SJCRH30 (cell line): ENCODE measurements around the gene FSD2. TPM values are rescaled to one million over a fixed set of nuclear protein-coding genes. Genes with fewer than 3 reads are reported as not detected.

ENCODE experiments used
- DNase-seq, 2 experiments: peaks; one replicate each; pipeline ENCODE4 v3.0.0-alpha.2; 2015 to 2020
- H3K27ac ChIP-seq: fragments of 250-450 bp; sonication (Bioruptor Pico); 2 replicates; pipeline ENCODE4 v1.5.1; 2020; ENCODE audit warnings: mild to moderate bottlenecking, moderate library complexity
- H3K27me3 ChIP-seq: fragments of 250-450 bp; sonication (Bioruptor Pico); 2 replicates; pipeline ENCODE4 v1.5.1; 2020; ENCODE audit warnings: mild to moderate bottlenecking, moderate library complexity
- H3K36me3 ChIP-seq: fragments of 250-450 bp; sonication (Bioruptor Pico); 2 replicates; pipeline ENCODE4 v1.5.1; 2020; ENCODE audit warnings: mild to moderate bottlenecking, moderate library complexity
- H3K4me1 ChIP-seq: fragments of 250-450 bp; sonication (Bioruptor Pico); 2 replicates; pipeline ENCODE4 v1.5.1; 2020; ENCODE audit warnings: mild to moderate bottlenecking, moderate library complexity
- H3K4me3 ChIP-seq: fragments of 250-450 bp; sonication (Bioruptor Pico); 2 replicates; pipeline ENCODE4 v1.5.1; 2020; ENCODE audit warnings: mild to moderate bottlenecking, moderate library complexity
- H3K9me3 ChIP-seq: fragments of 250-450 bp; sonication (Bioruptor Pico); replicated peaks from 2 replicates; pipeline ENCODE4 v1.5.1; 2020; ENCODE audit warnings: mild to moderate bottlenecking, moderate library complexity
- total RNA-seq: library from RNA; depleted of rRNA; stranded (reverse); fragments of >200 nt; shearing (Covaris generic); gene quantifications from 2 replicates; pipeline ENCODE4 v1.2.3, GENCODE V29; 2014

The FSD2 gene
- total RNA-seq, 1 experiment from 2014 or later = 0.06 TPM

DNA sequence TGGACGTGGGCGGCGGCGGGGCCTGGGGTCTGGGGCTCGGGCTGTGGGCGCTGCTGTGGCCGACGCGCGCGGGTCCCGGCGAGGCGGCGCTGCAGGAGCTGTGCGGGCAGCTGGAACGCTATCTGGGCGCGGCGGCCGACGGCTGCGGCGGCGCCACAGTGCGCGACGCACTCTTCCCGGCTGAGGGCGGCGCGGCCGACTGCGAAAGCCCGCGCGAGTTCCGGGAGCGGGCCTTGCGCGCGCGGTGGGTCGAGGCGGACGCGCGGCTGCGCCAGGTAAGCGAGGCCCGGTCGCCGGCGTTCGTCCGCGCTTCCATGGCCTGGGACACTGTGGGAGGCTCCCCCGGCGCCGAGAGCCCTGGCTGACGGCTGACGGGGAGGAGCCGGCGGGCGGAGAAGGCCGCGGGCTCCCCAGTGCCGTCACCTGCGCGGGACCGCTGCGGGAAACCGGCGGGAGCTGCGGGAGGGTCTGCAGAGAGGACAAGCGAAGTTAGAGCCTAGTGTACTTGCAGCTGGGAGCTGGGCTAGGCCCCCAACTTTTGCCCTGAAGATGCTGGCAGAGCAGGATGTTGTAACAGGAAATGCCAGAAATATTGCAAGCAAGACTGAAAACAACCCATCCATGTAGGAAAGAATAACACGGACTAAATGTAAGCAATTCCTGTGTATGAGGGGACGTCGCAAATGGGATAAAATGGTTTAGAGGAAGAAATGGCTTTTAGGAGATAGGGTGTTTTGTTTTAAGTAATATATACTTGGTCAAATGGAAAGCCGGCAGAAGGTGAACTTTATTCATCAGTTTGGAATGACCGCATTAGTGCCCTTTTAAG lies 4.4 kb upstream of the FSD2 start:
- Histone ChIP-seq H3K4me3 (peak overlapping the region; percentile 88), H3K9me3 (no peaks in the 10 kb centered on the region), H3K27ac (no peak overlapping the region; the same call in 1 of the 2 replicates), H3K36me3 (peaks cover 3% of the 10 kb centered on the region; the same call in 1 of the 2 replicates), H3K27me3 (no peaks in the 10 kb centered on the region), H3K4me1 (no peaks in the 10 kb centered on the region)
- peak in 1 of 2 experiments; percentile 24 for DNase-seq

DNA sequence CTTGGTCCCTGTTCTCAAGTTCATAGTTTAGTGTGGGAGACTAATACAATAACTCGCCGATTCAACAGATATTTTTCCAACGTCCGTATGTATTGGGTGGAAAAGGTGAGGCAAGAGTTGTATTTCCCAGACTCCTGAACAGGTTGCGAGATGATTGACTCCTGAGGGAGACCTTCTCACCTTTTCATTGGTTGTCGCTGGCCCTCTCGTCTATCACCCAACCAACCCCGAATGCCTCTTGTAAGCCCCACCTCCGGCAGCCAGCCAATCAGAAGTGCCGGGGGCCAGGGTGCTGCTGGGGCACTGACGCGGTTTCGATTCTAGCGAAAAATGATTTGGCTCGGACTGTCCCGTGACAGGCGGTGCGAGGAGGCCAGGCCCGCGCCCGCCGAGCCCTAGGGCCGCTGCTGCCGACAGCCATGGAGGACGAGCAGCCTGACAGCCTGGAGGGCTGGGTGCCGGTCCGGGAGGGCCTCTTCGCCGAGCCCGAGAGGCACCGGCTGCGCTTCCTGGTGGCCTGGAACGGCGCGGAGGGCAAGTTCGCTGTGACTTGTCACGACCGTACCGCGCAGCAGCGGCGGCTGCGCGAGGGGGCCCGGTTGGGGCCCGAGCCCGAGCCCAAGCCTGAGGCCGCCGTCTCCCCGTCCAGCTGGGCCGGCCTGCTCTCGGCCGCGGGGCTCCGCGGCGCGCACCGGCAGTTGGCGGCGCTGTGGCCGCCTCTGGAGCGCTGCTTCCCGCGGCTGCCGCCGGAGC lies 3.6 kb upstream of the FSD2 start, which contains the start of gene WHAMM:
Gene WHAMM (plus strand): TSS at position 321 of the 753 bp plus-strand sequence. CDS start 99 bp downstream, at position 420.
- H3K4me3 ChIP-seq = peak within 1 kb of the TSS; percentile 88
- H3K27ac ChIP-seq = peak within 1 kb of the TSS; percentile 47
- H3K9me3 ChIP-seq = no peaks in the 10 kb centered on the region
- no peaks in the 10 kb centered on the region for H3K4me1 ChIP-seq
- DNase-seq = peak; percentile 98
- H3K36me3 ChIP-seq = peaks cover 3% of the 10 kb centered on the region; the same call in 1 of the 2 replicates
- no peaks in the 10 kb centered on the region for H3K27me3 ChIP-seq

DNA sequence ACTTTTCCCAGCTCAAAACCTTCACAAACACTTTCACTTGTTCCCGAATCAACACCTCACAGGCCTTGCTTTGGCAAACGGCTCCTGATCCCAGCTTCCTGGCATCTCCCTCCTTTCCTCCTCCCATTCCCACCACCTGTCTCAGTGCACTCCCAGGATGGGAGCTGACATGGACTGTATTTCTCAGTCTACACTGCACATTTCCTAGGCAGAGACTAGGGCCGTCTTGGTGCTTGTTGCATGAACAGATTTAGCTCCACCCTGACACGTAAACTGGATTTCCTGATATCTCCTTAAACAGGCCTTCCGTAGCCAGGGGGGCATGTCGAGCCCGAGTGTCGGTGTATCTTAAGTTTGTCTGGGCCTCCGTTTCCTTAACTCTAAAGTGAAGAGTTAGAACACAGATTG lies 2.8 kb upstream of the FSD2 start:
- Histone ChIP-seq H3K27me3 (no peaks in the 10 kb centered on the region), H3K9me3 (no peaks in the 10 kb centered on the region), H3K36me3 (no peaks in the 10 kb centered on the region), H3K4me3 (peak overlapping the region; percentile 88), H3K4me1 (no peaks in the 10 kb centered on the region), H3K27ac (no peak overlapping the region)
- DNase-seq = peak; percentile 20 to 48

DNA sequence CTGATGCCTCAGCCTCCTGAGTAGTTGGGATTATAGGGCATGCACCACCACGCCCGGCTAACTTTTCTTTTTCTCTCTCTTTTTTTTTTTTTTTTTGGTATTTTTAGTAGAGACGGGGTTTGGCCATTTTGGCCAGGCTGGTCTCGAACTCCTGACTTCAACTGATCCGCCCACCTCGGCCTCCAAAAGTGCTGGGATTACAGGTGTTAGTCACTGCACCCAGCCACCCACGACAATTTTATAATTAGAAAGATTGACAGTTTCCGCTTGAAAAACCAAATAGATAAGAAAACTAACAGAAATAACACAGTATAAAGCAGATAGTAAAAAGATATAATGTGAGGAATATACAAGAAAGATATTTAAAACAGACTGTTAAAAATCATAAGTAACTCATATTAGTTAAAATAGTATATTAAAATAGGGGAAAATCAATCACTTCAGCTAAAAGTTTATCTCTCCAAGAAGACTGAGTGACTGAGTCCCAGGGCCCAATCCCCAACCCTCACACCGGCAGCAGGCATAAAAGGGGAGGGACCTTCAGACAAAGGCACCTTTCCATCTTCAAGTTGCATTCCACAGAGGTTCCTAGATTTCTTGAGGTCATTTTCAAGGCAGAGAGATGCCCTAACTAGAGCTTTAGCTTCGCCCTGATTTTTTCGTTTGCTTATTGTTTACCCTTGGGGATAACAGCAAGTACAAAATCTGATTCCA lies 2.2 kb upstream of the FSD2 start:
- DNase-seq = no peak
- H3K27ac ChIP-seq = no peak overlapping the region
- H3K4me1 ChIP-seq = no peaks in the 10 kb centered on the region
- H3K36me3 ChIP-seq = no peaks in the 10 kb centered on the region
- H3K27me3 ChIP-seq = no peaks in the 10 kb centered on the region
- H3K9me3 ChIP-seq = no peaks in the 10 kb centered on the region
- H3K4me3 ChIP-seq = peak overlapping the region; percentile 88

DNA sequence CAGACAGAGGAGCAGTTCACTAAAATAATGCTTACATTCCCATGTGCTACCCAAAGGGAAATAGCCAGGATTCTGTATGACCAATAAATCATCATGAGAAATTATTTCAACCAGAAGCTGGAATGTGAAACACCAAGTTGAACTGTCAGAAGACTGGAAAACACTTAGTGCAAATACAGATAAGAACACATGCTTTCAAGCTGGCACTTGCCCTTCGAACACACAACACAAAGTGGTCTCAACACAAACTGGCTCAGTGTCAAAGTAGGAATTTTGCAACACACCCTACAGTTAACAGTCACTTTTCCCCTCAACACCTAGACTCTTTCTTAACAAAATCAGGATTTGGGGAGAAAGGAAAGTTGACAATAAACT lies 1.3 kb downstream of the FSD2 start:
- Histone ChIP-seq H3K9me3 (no peaks in the 10 kb centered on the region), H3K4me1 (no peaks in the 10 kb centered on the region), H3K36me3 (no peaks in the 10 kb centered on the region), H3K4me3 (no peak overlapping the region), H3K27ac (no peak overlapping the region), H3K27me3 (no peaks in the 10 kb centered on the region)
- no peak for DNase-seq

DNA sequence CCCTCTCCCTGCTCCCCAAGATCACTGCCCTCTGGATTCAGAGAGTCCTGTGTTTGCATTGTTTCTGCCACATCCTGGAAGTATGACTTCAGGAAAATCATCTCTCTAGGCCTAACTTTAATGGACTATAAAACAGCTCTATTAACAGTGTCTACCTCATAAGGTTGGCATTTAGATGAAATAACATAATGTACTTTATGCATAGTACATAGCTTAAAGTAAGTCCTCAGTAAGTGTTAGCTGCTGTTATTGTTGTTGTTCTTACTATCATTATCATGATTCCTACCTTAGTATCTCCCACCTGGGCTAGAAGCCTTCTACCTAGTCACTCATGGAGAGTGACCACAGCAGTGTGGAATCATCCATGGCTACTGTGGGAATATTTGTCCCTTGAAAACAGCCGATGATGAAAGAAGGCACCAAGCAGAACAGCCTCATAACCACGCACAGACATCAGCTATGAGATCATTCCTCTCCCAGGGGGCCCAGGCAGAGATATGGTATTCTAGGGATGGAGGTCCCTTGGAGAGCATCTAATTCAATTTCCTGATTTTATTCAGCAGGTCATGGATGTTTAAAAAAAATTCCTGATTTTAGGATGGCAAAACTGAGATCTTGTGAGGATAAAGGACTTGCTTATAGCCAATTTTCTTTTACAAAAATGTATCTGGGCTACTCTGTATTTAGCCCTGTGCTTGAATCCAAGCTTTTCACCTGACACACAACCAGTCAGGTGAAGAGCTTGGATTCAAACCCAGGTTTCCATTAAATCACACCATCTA lies 1.9 kb downstream of the FSD2 start:
- no peak for DNase-seq
- H3K4me1 ChIP-seq = no peaks in the 10 kb centered on the region
- H3K27ac ChIP-seq = no peak overlapping the region

DNA sequence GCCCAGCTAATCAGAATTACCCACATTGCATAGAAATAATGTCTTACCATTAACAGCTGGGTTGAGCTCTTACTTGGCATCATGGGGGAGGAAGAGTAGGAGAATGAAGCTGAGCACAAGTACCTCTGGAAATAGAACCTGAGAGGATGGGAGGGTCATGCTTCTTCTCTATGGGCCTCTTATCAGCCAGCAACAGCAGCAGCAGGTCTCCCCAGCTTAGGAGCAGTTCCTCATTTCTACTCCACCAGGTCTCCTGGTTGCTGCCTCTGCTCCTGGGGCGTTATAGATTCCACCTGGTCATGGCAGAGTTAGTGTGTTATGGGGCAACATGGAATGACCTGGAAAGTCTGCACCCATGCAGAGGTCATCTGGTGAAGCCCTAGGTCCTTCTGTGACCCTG lies 3.4 kb downstream of the FSD2 start:
- Histone ChIP-seq H3K4me1 (no peaks in the 10 kb centered on the region), H3K27ac (no peak overlapping the region), H3K27me3 (no peaks in the 10 kb centered on the region), H3K4me3 (no peak overlapping the region), H3K9me3 (no peaks in the 10 kb centered on the region), H3K36me3 (no peaks in the 10 kb centered on the region)
- no peak for DNase-seq

More for the DNA sequence above, 1.9 kb downstream of the FSD2 start:
- H3K9me3 ChIP-seq = no peaks in the 10 kb centered on the region
- H3K36me3 ChIP-seq = no peaks in the 10 kb centered on the region
- H3K27me3 ChIP-seq = no peaks in the 10 kb centered on the region
- no peak overlapping the region for H3K4me3 ChIP-seq

DNA sequence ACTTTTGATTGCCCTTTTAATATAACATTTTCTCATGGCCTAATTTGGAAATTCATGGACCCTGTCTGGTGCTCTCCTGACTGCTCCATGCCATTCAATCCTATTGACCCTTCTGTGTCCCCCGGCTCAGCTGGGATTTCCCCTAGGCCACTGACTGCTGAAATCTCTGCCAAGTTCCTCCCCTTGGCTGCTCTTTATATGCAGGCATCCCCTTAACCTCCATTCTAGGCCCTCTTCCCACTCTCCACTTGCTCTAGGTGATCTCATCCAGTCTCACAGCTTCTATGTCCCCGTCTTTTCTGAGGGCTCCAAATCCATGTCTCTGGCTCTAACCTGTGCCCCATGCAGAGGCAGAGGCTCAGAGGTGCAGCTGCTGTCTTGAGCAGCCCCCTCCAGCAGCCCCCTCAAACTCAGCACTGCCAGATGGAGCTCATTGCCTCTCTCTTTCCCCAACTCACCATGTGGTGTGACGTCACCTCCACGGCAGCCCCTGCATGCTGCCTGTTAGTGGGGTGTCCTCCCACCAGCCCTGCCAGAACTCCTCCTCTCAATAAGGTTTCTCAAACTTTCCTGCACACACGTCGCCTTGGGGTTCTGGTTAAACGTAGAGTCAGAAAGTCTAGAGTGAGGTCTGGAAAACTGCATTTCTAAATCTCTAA lies 6.6 kb downstream of the FSD2 start:
- no peak overlapping the region for H3K27ac ChIP-seq
- no peak overlapping the region for H3K4me3 ChIP-seq
- no peaks in the 10 kb centered on the region for H3K9me3 ChIP-seq
- no peaks in the 10 kb centered on the region for H3K27me3 ChIP-seq
- DNase-seq = no peak
- no peaks in the 10 kb centered on the region for H3K36me3 ChIP-seq
- H3K4me1 ChIP-seq = no peaks in the 10 kb centered on the region

DNA sequence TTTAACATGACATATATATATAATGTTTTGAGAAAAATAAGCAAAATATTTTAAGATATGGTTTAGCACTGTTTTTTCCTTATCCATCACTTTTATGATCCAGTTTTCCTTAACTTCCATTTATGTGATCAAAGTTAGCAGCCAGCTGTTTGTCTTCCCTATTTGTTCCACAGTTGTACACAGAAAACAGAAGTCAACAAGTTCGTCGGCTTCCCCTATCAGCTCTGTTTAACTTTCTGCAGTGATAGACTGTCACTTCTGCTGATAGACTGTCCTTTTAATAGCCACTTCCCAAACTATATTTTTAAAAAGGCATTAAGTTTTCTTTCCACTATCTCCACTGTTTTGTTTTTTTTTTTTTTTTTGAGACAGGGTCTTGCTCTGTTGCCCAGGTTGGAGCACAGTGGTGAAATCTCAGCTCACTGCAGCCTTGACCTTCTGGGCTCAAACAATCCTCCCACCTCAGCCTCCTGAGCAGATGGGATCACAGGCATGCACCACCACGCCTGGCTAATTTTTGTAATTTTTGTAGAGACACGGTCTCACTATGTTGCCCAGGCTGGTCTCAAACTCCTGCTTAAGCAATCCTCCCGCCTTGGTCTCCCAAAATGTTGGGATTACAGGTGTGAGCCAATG lies 7.2 kb downstream of the FSD2 start:
- H3K36me3 ChIP-seq = no peaks in the 10 kb centered on the region
- H3K4me3 ChIP-seq = no peak overlapping the region
- no peaks in the 10 kb centered on the region for H3K27me3 ChIP-seq
- H3K4me1 ChIP-seq = no peaks in the 10 kb centered on the region
- no peaks in the 10 kb centered on the region for H3K9me3 ChIP-seq
- H3K27ac ChIP-seq = no peak overlapping the region
- DNase-seq = no peak

DNA sequence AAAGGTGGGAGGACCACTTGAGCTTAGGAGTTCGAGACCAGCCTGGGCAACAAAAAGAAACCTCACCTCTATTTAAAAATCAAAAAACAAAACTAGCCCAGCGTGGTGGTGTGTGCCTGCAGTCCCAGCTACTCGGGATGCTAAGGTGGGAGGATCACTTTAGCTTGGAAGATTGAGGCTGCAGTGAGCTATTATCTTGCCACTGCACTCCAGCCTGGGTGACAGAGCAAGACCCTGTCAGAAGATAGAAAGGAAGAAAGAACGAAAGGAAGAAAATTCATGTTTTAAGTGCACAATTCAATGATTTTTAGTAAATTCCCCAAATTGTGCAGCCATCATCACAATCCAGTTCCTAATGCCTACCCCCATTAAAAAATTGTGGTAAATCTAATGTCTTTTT lies 7.8 kb downstream of the FSD2 start:
- no peak for DNase-seq
- H3K27ac ChIP-seq = no peak overlapping the region
- no peak overlapping the region for H3K4me3 ChIP-seq
- no peaks in the 10 kb centered on the region for H3K36me3 ChIP-seq
- no peaks in the 10 kb centered on the region for H3K9me3 ChIP-seq
- no peaks in the 10 kb centered on the region for H3K27me3 ChIP-seq
- H3K4me1 ChIP-seq = no peaks in the 10 kb centered on the region

DNA sequence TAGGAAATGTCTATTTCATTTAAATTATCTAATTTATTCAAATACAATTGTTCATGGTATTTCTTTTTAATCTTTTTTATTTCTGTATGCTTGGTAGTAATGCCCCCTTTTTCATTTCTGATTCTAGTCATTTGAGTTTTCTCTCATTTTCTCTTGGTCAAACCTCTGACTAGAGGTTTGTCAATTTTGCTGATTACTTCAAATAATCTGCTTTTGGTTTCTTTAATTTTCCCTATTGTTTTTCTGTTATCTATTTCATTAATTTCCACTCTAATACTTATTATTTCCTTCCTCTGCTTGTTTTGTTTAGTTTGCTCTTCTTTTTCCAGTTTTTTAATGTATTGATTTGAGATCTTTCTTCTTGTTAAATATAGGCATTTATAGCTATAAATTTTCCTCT lies 12.1 kb downstream of the FSD2 start:
- H3K27ac ChIP-seq = no peak overlapping the region
- DNase-seq = no peak
- H3K27me3 ChIP-seq = no peaks in the 10 kb centered on the region
- H3K9me3 ChIP-seq = no peaks in the 10 kb centered on the region
- H3K4me1 ChIP-seq = no peaks in the 10 kb centered on the region
- H3K36me3 ChIP-seq = no peaks in the 10 kb centered on the region
- no peak overlapping the region for H3K4me3 ChIP-seq

DNA sequence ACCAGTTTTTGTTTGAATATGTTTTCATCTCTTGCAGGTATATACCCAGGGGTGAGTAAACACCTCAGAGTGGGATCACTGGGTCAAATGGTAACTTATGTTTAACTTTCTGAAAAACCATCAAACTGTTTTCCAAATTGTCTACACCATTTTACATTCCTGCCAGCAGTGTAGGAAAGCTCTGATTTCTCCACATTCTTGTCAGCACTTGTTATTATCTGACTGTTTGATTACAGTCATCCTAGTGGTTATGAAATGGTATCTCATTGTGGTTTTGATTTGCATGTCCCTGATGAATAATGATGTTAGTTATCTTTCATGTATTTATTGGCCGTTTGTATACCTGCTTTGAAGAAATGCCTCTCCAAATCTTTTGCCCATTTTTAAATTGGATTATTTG lies 13.8 kb downstream of the FSD2 start:
- Histone ChIP-seq H3K36me3 (no peaks in the 10 kb centered on the region), H3K4me3 (no peak overlapping the region), H3K27me3 (no peaks in the 10 kb centered on the region), H3K9me3 (no peaks in the 10 kb centered on the region), H3K4me1 (no peaks in the 10 kb centered on the region), H3K27ac (no peak overlapping the region)
- DNase-seq = no peak

DNA sequence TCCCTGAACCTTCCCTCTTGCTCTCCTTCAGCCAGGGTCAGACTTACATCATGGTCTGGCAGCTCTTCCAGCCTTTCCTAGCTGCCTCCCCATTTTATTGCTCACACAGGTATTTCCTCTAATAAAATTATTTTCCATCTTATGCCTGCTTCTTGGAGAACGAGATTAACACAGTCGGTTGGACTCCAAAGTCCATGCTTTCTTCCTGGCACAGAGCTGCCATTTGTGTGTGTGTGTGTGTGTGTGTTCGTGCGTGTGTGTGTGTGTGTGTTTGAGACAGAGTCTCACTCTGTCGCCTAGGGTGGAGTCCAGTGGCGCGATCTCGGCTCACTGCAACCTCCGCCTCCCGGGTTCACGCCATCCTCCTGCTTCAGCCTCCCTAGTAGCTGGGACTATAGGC lies 15.5 kb downstream of the FSD2 start:
- Histone ChIP-seq H3K27ac (no peak overlapping the region), H3K36me3 (no peaks in the 10 kb centered on the region), H3K4me3 (no peak overlapping the region), H3K27me3 (no peaks in the 10 kb centered on the region), H3K9me3 (no peaks in the 10 kb centered on the region), H3K4me1 (no peaks in the 10 kb centered on the region)
- no peak for DNase-seq
